Adrenal gland (tissue), 12 donors: ENCODE results near the gene WDR77. TPM values are rescaled to one million over a fixed set of nuclear protein-coding genes. Genes with fewer than 3 reads are reported as not detected.

Experiments
- DNase-seq, 7 donors: peaks; one replicate each; pipeline ENCODE4 v3.0.0-alpha.2; 2019 to 2020
- H3K27ac ChIP-seq, 5 donors: fragments of 200-600 bp; sonication (generic) in 4 of 5; 1 replicate in 3 of 5; 2 replicates in 2 of 5; pipeline versions ENCODE4 v1.5.1 to v1.8.0; 2016 to 2020; ENCODE audit warnings: mild to moderate bottlenecking in 1 of 5
- H3K27me3 ChIP-seq: fragments of 200-600 bp; 2 replicates; pipeline ENCODE4 v1.8.0; 2021
- H3K36me3 ChIP-seq, 2 donors: fragments of 200-600 bp; replicated peaks in 1 of 2; 1 replicate in 1 of 2; 2 replicates in 1 of 2; pipeline versions ENCODE4 v1.5.1 to v1.8.0; 2018 to 2022
- H3K4me1 ChIP-seq, 2 donors: fragments of 200-600 bp; replicated peaks in 1 of 2; 1 replicate in 1 of 2; 2 replicates in 1 of 2; pipeline versions ENCODE4 v1.5.1 to v1.8.0; 2018 to 2021
- H3K4me3 ChIP-seq, 4 donors: fragments of 200-600 bp; sonication (generic) in 3 of 4; one replicate each; pipeline ENCODE4 v1.5.1; 2016 to 2018
- H3K9me3 ChIP-seq, 3 donors: fragments of 200-600 bp; sonication (generic) in 1 of 3; replicated peaks in 1 of 3; 1 replicate in 2 of 3; 2 replicates in 1 of 3; pipeline versions ENCODE4 v1.5.1 to v1.8.0; 2016 to 2021
- POLR2A ChIP-seq, 2 donors: fragments of 450-650 bp; IDR thresholded peaks; one replicate each; pipeline ENCODE4 v1.6.1; 2017; ENCODE audit warnings: antibody characterized with exemption in 2 of 2, mild to moderate bottlenecking in 2 of 2, moderate library complexity in 1 of 2
- WGBS, 4 donors: extraction: QIAGEN DNeasy Blood & Tissue Kit in 2 of 4; methylation state at CpG; one replicate each; pipeline versions ENCODE4 v1.1.5 to v1.1.7; 2013 to 2017; 5-methylcytosine and 5-hydroxymethylcytosine counted together
- intact Hi-C, 2 donors: fragments of 100-400 bp; cut with DNase I; formaldehyde crosslinking; loops; one replicate each; pipeline versions ENCODE4 v1.14.1 to v1.15.0; 2022 to 2023
- polyA plus RNA-seq, 3 donors: library from polyadenylated mRNA; stranded (reverse); fragments of 200-250 nt in 2 of 3; fragments of 350-450 nt in 1 of 3; fragmentation: Illumina TruSeq in 1 of 3; extraction: RNeasy Lipid Tissue Mini Kit (QIAGEN cat#74804) in 1 of 3; gene quantifications; one replicate each; pipeline ENCODE4 v1.2.3, GENCODE V29; 2013 to 2014
- total RNA-seq, 9 donors: library from RNA; depleted of rRNA in 4 of 9; stranded (reverse); fragments of >200 nt in 4 of 9; fragments of 120-200 nt in 1 of 9; fragmentation: NEBNext Ultra II Directional in 1 of 9; extraction: Animal tissue kit (Norgen Biotek cat#: 25700) in 1 of 9; gene quantifications; one replicate each; pipeline versions ENCODE4 v1.1.0 to v1.2.4, GENCODE V29; 2013 to 2023
- TF ChIP-seq, protein P1 (sequence below), 6 experiments: fragments of 450-650 bp in 4 of 6; fragments of 200-600 bp in 2 of 6; sonication (generic) in 1 of 6; IDR thresholded peaks; 1 replicate in 5 of 6; 2 replicates in 1 of 6; pipeline versions ENCODE4 v1.5.1 to v1.8.0; 2016 to 2021; ENCODE audit warnings: antibody characterized with exemption in 6 of 6, mild to moderate bottlenecking in 2 of 6, moderate library complexity in 1 of 6
- donor health status: healthy with polysubstance abuse.
- donor health status: Bipolar disorder and iron deficiency.
- donor health status: DM: yes; HTN: yes; CAD: no.
- donor health status: DM: no; HTN: no; CAD: no.
- donor health status: DM: no; HTN: no; CAD: no.
- donor health status: DM: yes; HTN: yes; CAD: no.

Gene WDR77
- total and polyA plus RNA-seq, 12 donors = 19.8 to 66.8 (median 28.3) TPM

DNA sequence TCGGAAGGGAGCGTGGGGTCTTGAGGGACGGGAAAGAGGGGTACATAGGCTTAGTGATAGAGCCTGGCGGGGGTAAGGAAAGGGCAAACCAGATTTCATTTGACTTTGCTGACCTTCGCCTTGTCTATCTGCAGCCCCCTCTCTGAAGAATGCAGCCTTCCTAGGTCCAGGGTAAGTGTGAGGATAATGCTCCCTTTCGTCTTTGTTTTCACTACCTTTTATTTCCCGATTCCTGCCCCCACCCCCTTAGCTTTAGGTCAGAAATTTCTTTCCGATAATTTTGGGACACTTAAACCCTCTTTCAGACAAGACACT is 604 bp upstream of the WDR77 start:
- 0 to 2% (median 0%) methylated on average over 8 of the region's 8 CpGs for WGBS, 4 donors
- DNase-seq = no peak
- H3K4me3 ChIP-seq = peak overlapping the region; percentile 80 to 96 (median 94)
- intact Hi-C loops = no loop called here
- peaks cover 0 to 13% of the 10 kb centered on the region in 2 donors for H3K36me3 ChIP-seq
- H3K9me3 ChIP-seq = no peaks in the 10 kb centered on the region
- peaks cover 5 to 54% of the 10 kb centered on the region in 2 donors for H3K4me1 ChIP-seq
- no peaks in the 10 kb centered on the region for H3K27me3 ChIP-seq
- TF ChIP-seq, protein P1, sequence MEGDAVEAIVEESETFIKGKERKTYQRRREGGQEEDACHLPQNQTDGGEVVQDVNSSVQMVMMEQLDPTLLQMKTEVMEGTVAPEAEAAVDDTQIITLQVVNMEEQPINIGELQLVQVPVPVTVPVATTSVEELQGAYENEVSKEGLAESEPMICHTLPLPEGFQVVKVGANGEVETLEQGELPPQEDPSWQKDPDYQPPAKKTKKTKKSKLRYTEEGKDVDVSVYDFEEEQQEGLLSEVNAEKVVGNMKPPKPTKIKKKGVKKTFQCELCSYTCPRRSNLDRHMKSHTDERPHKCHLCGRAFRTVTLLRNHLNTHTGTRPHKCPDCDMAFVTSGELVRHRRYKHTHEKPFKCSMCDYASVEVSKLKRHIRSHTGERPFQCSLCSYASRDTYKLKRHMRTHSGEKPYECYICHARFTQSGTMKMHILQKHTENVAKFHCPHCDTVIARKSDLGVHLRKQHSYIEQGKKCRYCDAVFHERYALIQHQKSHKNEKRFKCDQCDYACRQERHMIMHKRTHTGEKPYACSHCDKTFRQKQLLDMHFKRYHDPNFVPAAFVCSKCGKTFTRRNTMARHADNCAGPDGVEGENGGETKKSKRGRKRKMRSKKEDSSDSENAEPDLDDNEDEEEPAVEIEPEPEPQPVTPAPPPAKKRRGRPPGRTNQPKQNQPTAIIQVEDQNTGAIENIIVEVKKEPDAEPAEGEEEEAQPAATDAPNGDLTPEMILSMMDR (IDR thresholded peaks at IDR 0.05) = no peak
- TF ChIP-seq POLR2A (IDR thresholded peaks at IDR 0.05) = no peak
- peak overlapping the region in 4 of 5 donors; percentile 73 to 94 (median 84) for H3K27ac ChIP-seq

DNA sequence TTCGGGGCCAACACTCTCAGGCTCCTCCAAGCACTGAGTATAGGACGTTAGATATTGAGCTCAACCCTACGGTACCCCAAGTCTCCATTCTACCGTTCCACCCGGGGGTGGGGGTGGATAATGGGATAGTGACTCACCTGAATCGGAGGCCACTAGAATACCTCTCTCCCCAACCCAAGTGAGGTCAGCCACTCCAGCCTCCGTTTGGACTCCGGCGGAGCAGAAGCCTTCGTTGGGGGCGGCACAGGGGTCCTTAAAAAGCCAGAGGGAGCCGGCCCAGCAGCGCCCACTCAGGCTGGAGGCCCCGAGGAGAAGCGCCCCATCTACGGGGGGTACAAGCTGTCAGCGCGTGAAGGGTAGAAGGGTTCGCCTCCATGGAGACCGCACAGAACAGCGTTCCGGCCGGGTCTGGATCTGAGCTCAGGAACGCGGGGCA is 556 bp downstream of the WDR77 start:
- H3K4me1 ChIP-seq = peaks cover 5 to 50% of the 10 kb centered on the region in 2 donors
- no peaks in the 10 kb centered on the region for H3K9me3 ChIP-seq
- no peaks in the 10 kb centered on the region for H3K27me3 ChIP-seq
- DNase-seq = peak in 1 of 7 donors; percentile 9
- H3K27ac ChIP-seq = peak overlapping the region in 4 of 5 donors; percentile 7 to 94 (median 68)
- TF ChIP-seq, protein P1 (IDR thresholded peaks at IDR 0.05) = no peak
- TF ChIP-seq POLR2A (IDR thresholded peaks at IDR 0.05) = no peak
- H3K36me3 ChIP-seq = peaks cover 0 to 18% of the 10 kb centered on the region in 2 donors
- intact Hi-C loops = no loop called here
- peak overlapping the region in 3 of 4 donors; percentile 50 to 96 (median 80) for H3K4me3 ChIP-seq
- WGBS, 4 donors = 1 to 2% (median 1%) methylated on average over 6 to 25 of the region's 25 CpGs

DNA sequence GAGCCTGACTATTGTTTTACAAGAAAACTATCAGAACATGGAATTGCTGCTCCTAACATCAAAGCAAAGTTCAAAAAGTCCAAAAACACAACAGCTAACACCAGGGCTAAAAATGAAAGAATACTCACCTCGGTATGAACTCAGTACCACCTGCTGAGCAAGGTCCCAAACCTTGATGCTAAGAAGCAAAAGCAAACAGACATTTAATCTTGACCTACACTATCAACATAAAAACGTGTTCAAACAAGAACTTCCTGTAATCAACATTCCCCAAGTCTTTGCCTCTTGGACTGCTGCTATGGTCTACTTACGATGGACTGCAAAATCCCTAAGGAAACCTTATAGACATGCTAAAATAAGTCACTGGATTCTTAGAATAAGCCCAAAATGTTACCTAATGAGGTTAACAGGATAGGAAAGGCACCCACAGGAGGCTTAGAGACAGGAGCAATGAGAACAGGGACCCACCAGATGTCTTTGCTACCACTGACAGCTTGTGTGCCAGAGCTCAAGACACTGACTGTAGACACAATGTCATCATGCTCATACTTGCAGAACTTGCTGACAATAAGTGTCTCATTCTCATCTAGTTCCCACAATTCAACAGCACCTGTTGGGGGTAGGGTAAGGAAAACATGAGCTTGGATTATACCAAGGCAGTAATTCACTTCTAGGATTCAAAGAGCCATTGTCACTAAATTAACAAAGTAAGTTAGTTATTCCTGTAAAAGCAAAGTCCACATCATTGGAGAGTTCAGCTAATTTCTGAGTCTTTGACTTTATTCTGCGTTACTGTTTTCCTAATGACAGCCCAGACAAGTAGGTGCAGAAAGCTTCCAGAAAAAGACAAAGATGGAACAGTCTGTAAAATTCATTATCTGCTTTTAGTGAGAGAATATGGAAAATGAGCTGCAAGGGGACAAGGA is 1.8 kb downstream of the WDR77 start:
- H3K27me3 ChIP-seq = no peaks in the 10 kb centered on the region
- peaks cover 5 to 47% of the 10 kb centered on the region in 2 donors for H3K4me1 ChIP-seq
- peaks cover 0 to 31% of the 10 kb centered on the region in 2 donors for H3K36me3 ChIP-seq
- no peak for TF ChIP-seq POLR2A (IDR thresholded peaks at IDR 0.05)
- TF ChIP-seq, protein P1 (IDR thresholded peaks at IDR 0.05) = no peak
- H3K4me3 ChIP-seq = no peak overlapping the region
- no peak for DNase-seq
- no peak overlapping the region for H3K27ac ChIP-seq
- intact Hi-C loops = no loop called here
- no peaks in the 10 kb centered on the region for H3K9me3 ChIP-seq
- 77 to 84% (median 82%) methylated on average over 4 of the region's 4 CpGs for WGBS, 4 donors

DNA sequence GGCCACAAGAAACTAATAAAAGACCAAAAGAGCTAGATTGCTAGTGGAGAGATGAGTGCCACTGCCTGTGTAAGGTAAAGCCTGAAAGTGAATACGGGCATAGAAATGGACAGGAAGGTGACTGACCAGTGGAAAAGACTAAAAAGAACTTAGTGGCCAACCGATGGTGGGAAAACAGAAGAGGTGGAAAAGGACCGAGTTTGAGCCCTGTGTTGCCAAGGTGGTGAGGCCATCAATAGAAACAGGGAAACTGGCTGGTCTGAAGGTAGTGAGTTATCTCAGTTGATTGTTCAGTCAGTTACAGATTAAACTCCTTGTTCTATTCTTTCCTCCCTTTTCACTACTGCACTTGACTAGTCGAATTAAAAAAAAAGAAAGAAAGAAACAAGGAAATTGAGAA is 2.5 kb downstream of the WDR77 start:
- peaks cover 0 to 37% of the 10 kb centered on the region in 2 donors for H3K36me3 ChIP-seq
- WGBS, 4 donors = 92 to 97% (median 94%) methylated on average over 4 of the region's 4 CpGs
- H3K4me3 ChIP-seq = no peak overlapping the region
- no peak overlapping the region for H3K27ac ChIP-seq
- no peaks in the 10 kb centered on the region for H3K9me3 ChIP-seq
- TF ChIP-seq POLR2A (IDR thresholded peaks at IDR 0.05) = no peak
- TF ChIP-seq, protein P1 (IDR thresholded peaks at IDR 0.05) = no peak
- peaks cover 5 to 41% of the 10 kb centered on the region in 2 donors for H3K4me1 ChIP-seq
- DNase-seq = no peak
- H3K27me3 ChIP-seq = no peaks in the 10 kb centered on the region
- intact Hi-C loops = no loop called here
